Measurements from ENCODE around the gene CMTR1.

CMTR1 gene

DNA sequence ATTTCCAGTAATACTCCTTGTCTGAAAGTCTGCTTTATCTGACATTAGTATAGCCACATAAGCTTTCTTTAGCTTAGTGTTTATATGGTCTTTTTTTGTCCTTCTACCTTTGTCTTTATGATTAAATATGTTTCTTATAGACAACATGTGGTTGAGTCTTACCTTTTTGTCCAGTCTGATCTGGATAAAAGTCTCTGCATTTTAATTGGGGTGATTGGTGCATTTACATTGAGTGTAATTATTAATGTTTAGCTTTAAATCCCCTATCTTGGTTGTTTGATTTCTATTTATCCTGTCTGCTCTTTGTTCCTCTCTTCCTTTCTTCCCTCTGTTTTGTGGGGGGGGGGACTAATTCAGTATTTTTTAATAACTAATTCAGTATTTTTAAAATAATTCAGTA lies 34.7 kb downstream of the CMTR1 start:
- Histone ChIP-seq H3K36me3 (ENCODE audit: control insufficient read depth, insufficient read depth, low read length) (peaks cover 3% of the 10 kb centered on the region), H3K4me3 (ENCODE audit: low read length) (no peak overlapping the region), H3K9me3 (ENCODE audit: control insufficient read depth, low read length) (no peaks in the 10 kb centered on the region), H3K9ac (ENCODE audit: low read length) (no peak overlapping the region), H3K27me3 (ENCODE audit: control insufficient read depth, insufficient read depth, low read length) (no peaks in the 10 kb centered on the region), H3K4me1 (ENCODE audit: control insufficient read depth, insufficient read depth, low read length) (no peaks in the 10 kb centered on the region)

DNA sequence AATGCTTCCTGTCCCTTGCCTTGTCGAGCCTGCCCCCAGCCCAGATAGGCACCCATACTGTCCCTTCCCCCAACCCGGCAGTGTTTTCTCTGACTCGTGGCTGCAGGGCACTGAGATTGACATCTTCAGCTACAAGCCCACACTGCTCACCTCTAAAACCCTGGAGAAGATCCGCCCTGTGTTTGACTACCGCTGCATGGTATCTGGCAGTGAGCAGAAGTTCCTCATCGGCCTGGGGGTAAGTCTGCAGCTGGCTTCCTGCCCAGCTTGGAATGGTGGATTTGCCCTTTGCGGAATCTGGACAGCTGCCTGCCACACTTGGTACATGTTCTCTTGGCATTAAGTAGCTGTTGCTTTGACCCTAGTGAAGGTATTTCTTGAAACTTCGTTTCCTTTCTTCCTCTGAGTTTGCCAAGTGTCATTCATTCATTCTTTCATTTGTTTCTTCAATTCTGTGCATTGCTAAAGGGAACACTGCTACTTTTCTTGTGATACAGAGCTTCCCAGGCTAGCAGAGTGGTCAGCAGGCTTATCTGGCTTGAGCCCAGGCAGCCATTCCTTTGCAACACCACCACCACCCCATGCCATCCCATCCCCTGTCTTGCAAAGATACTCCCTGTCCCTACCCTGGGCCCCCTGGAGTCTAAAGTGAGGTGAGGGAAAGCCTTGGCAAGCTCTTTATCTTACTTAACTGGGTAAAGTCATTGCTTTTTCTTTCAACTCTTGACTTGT lies 40.5 kb downstream of the CMTR1 start:
- no peaks in the 10 kb centered on the region for H3K36me3 ChIP-seq (ENCODE audit: control insufficient read depth, insufficient read depth, low read length)
- no peak overlapping the region for H3K9ac ChIP-seq (ENCODE audit: low read length)
- H3K27me3 ChIP-seq (ENCODE audit: control insufficient read depth, insufficient read depth, low read length) = no peaks in the 10 kb centered on the region
- no peaks in the 10 kb centered on the region for H3K4me1 ChIP-seq (ENCODE audit: control insufficient read depth, insufficient read depth, low read length)
- H3K9me3 ChIP-seq (ENCODE audit: control insufficient read depth, low read length) = no peaks in the 10 kb centered on the region
- no peak overlapping the region for H3K4me3 ChIP-seq (ENCODE audit: low read length)

DNA sequence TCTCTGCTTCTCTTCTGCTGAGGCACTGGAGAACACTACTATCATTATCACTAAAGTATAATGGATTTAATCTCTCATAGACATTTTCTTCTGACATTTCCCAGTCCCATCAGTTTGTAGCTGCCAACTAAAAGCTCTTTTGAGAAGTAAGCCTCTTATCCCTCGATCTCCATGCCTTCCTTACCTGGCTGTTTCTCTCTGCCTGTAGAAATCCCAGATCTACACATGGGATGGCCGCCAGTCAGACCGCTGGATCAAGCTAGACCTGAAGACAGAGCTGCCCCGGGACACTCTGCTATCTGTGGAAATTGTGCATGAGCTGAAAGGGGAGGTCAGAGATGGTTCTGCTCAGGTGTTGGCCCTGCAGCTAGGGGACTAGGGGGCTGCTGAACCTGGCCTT lies 41.3 kb downstream of the CMTR1 start:
- Histone ChIP-seq H3K27me3 (ENCODE audit: control insufficient read depth, insufficient read depth, low read length) (no peaks in the 10 kb centered on the region), H3K9ac (ENCODE audit: low read length) (no peak overlapping the region), H3K9me3 (ENCODE audit: control insufficient read depth, low read length) (no peaks in the 10 kb centered on the region), H3K4me3 (ENCODE audit: low read length) (no peak overlapping the region), H3K36me3 (ENCODE audit: control insufficient read depth, insufficient read depth, low read length) (no peaks in the 10 kb centered on the region), H3K4me1 (ENCODE audit: control insufficient read depth, insufficient read depth, low read length) (no peaks in the 10 kb centered on the region)

DNA sequence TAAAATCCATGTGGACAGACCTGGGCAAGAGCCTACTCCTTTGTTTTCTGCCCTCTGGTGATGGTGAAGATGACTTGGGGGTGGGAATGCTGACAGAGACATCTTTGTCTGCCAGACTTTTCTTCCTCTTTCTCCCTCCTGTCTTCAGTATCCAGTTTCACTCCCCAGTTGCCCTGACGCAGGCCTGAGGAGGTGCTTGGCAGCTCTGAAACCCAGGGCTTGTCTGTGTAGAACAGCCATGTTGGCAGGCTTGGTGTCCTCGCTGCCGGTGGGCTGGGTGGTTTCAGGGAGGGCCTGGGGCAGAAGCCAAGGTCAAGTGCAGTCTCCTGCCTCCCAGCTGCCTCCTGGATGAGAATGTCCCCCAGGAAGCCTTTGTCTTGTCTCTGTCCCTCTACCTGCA lies 44.2 kb downstream of the CMTR1 start:
- no peaks in the 10 kb centered on the region for H3K27me3 ChIP-seq (ENCODE audit: control insufficient read depth, insufficient read depth, low read length)
- H3K4me1 ChIP-seq (ENCODE audit: control insufficient read depth, insufficient read depth, low read length) = no peaks in the 10 kb centered on the region
- H3K9ac ChIP-seq (ENCODE audit: low read length) = no peak overlapping the region
- no peaks in the 10 kb centered on the region for H3K36me3 ChIP-seq (ENCODE audit: control insufficient read depth, insufficient read depth, low read length)
- H3K9me3 ChIP-seq (ENCODE audit: control insufficient read depth, low read length) = no peaks in the 10 kb centered on the region
- H3K4me3 ChIP-seq (ENCODE audit: low read length) = no peak overlapping the region

DNA sequence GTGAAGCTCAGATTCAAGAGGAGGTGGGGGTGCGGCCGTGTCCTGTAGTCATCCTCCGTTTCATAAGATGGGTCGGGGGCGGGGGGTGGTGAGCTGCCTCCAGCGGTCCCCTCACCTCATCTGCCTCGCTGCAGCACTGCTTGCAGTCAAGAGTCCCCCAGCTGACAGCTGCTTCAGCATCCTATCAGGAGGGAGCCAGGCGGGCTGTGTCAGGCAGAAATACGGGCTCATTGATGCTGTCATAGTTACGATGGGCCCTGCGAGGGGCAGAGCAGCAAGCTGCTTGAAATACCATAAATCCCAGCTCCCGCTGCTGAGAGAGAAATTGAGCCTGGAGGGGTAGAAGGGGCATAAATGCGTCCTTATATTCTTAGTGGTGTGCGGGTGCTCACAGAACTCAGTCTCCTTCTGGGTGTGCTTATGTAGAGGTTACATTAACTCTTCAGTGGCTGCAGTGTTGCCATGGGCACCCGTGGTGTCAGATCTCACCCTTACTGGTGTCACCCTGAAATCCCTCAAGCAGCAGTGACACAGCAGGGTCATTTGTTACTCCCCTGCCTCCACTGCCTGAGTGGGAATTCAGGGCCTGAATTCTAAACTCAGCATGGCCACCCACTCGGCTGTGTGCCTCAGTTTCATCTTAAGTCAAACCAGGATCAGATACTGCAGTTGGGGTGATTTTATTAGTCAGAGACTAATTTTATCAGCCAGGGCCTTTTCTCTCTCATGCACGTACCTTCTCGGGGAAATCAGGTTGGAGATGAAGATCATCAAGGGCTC lies 44.8 kb downstream of the CMTR1 start:
- no peak overlapping the region for H3K9ac ChIP-seq (ENCODE audit: low read length)
- no peaks in the 10 kb centered on the region for H3K27me3 ChIP-seq (ENCODE audit: control insufficient read depth, insufficient read depth, low read length)
- H3K9me3 ChIP-seq (ENCODE audit: control insufficient read depth, low read length) = no peaks in the 10 kb centered on the region
- no peaks in the 10 kb centered on the region for H3K4me1 ChIP-seq (ENCODE audit: control insufficient read depth, insufficient read depth, low read length)
- H3K4me3 ChIP-seq (ENCODE audit: low read length) = no peak overlapping the region
- no peaks in the 10 kb centered on the region for H3K36me3 ChIP-seq (ENCODE audit: control insufficient read depth, insufficient read depth, low read length)

DNA sequence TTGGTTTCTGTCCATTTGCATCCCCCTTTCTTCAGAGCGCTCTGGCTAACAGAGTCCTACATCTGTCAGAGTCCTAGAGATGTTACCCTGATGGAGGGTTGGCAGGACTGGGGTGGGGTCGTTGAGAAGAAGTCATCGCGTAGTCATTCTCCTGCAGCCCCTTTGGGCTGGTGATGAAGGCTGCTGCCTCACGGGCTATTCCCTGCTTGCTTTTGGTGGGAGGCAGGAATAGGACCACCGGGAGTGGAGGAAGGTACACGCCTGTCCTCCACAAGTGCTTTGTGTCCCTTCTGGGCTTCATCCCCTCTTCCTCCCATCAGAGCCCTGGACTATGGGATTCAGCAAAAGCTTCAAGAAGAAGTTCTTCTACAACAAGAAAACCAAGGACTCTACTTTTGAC lies 45.8 kb downstream of the CMTR1 start:
- Histone ChIP-seq H3K9me3 (ENCODE audit: control insufficient read depth, low read length) (no peaks in the 10 kb centered on the region), H3K36me3 (ENCODE audit: control insufficient read depth, insufficient read depth, low read length) (no peaks in the 10 kb centered on the region), H3K27me3 (ENCODE audit: control insufficient read depth, insufficient read depth, low read length) (no peaks in the 10 kb centered on the region), H3K9ac (ENCODE audit: low read length) (no peak overlapping the region), H3K4me3 (ENCODE audit: low read length) (no peak overlapping the region), H3K4me1 (ENCODE audit: control insufficient read depth, insufficient read depth, low read length) (no peaks in the 10 kb centered on the region)

DNA sequence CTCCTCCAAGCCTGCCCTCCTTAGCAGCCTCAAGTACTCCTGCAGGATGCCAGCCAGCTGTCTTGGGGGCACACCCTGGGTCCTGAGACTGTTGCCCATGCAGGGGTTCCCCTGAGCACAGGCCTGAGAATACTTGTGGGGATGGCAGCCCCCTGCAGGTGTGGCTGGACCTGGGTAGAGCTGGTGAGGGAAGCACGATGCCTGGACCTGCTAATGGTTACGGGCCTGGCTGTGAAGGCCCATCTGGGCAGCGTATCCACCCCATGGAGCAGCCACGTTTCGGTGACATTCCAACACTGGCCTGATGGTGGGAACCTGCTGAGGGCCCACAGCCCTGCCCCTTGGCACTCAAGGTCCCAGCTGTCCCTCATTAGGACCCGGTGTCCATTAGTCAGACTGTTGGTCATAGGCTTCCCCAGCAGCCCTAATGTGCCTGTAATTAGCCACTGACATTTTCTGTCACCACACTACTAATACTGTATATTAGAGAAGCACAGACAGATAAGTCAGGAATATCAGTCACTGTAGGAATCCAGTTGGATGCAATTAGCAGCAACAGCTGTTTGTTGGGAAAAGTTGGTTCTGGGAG lies 46.3 kb downstream of the CMTR1 start:
- Histone ChIP-seq H3K36me3 (ENCODE audit: control insufficient read depth, insufficient read depth, low read length) (no peaks in the 10 kb centered on the region), H3K4me3 (ENCODE audit: low read length) (no peak overlapping the region), H3K4me1 (ENCODE audit: control insufficient read depth, insufficient read depth, low read length) (no peaks in the 10 kb centered on the region), H3K27me3 (ENCODE audit: control insufficient read depth, insufficient read depth, low read length) (no peaks in the 10 kb centered on the region), H3K9ac (ENCODE audit: low read length) (no peak overlapping the region), H3K9me3 (ENCODE audit: control insufficient read depth, low read length) (no peaks in the 10 kb centered on the region)

DNA sequence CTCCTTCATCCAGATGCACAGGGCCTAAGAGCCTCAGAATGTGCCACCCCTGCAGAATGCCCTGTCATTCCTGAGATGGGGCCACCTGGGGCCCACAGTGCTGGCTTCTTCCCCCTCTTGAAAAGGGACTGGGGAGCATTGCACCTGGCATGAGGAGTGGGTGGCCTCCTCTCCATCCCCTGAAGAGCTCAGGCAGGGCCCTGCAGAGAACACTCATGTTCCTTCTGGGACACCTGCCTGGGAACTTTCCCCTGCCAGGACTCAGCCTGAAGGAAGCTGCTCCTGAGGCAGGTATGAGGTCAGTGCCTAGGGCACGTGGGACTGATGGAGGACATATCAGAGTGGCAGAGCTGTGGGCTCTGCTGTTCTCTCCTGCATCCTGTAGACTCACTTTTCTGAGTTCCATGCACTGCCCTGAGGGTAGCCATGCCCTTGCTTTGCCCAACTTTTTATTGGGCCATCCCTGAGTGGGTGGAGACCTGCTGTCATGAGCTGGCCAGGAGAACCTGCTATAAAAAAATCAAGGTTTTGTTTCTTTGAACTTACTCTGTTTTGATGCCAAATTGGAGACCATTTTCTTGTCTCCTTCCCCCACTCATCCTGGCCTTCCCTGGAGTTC lies 47.2 kb downstream of the CMTR1 start:
- Histone ChIP-seq H3K36me3 (ENCODE audit: control insufficient read depth, insufficient read depth, low read length) (no peaks in the 10 kb centered on the region), H3K4me3 (ENCODE audit: low read length) (no peak overlapping the region), H3K9ac (ENCODE audit: low read length) (no peak overlapping the region), H3K4me1 (ENCODE audit: control insufficient read depth, insufficient read depth, low read length) (no peaks in the 10 kb centered on the region), H3K27me3 (ENCODE audit: control insufficient read depth, insufficient read depth, low read length) (no peaks in the 10 kb centered on the region), H3K9me3 (ENCODE audit: control insufficient read depth, low read length) (no peaks in the 10 kb centered on the region)

DNA sequence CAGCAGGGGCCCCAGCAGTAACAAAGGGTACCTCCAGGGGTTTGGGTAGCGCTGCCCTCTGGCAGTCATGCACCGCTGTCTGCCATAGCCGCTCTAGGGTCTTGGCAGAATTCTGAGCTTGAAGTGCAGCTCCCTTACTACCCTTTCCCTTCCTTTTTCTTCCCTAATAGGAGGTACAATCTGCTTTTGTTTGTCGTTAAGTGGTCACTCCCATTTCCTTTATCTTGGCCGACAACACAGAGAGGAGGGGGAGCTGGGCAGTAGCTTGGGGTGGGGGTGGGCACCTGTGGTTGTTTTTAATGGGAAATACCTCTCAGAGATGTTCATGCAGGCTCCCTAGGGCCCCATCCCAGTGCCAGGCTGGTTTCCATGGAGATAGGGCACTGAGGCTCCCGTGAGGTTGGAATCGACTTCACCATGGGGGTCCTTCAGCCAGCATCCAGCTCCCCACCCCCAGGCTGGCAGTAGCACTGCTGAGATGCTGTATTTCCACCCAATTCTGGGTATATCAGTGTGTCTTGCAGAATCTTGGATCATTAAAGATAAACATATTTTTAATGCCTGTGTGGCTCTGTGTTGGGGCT lies 48.0 kb downstream of the CMTR1 start:
- Histone ChIP-seq H3K36me3 (ENCODE audit: control insufficient read depth, insufficient read depth, low read length) (no peaks in the 10 kb centered on the region), H3K27me3 (ENCODE audit: control insufficient read depth, insufficient read depth, low read length) (no peaks in the 10 kb centered on the region)

DNA sequence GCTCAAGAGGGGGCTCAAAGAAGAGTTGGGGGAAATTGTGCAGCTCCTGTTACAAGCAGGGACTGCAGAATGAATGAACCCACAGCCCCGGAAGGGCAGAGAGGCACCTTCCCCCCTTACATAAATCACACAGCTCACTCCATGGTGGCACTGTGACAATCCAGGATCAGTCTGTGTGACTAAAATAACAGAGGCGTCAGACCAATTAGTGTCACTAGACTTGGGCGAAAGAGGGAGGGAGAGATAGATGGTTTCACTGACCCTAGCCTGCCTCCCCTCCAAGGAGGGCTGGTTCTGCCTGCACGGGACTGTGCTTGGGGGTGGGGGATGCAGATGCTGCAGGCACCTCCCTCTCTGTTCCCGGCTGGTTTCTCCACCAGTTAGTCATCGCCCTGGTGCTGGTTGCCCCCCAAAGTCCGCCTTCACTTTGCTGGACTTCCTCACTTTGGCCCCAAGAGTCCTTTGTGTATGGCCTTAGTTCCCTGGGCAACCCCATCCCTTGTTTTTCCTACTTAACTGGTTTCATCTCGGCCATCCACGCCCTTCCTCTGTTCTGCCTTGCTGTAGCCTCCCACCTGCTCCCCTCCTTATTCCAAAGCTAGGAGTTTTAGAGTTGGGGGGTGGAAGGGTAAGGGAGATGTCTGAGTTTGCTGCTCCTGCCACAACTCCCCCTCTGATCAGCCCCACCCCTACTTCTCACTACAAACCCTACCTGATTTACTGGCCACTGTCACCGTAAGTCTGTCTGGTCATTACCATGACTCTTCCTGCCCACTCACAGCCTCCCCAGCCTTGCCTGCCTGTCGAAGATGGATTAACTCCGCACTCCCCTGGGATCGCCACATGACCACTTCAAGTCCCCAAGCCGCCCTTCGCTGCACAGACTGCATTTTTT lies 48.9 kb downstream of the CMTR1 start:
- no peaks in the 10 kb centered on the region for H3K36me3 ChIP-seq (ENCODE audit: control insufficient read depth, insufficient read depth, low read length)
- H3K27me3 ChIP-seq (ENCODE audit: control insufficient read depth, insufficient read depth, low read length) = no peaks in the 10 kb centered on the region
- H3K9me3 ChIP-seq (ENCODE audit: control insufficient read depth, low read length) = no peaks in the 10 kb centered on the region
- no peak overlapping the region for H3K4me3 ChIP-seq (ENCODE audit: low read length)
- H3K4me1 ChIP-seq (ENCODE audit: control insufficient read depth, insufficient read depth, low read length) = no peaks in the 10 kb centered on the region
- H3K9ac ChIP-seq (ENCODE audit: low read length) = no peak overlapping the region

More for the DNA sequence above, 48.0 kb downstream of the CMTR1 start:
- no peaks in the 10 kb centered on the region for H3K9me3 ChIP-seq (ENCODE audit: control insufficient read depth, low read length)
- no peaks in the 10 kb centered on the region for H3K4me1 ChIP-seq (ENCODE audit: control insufficient read depth, insufficient read depth, low read length)
- H3K4me3 ChIP-seq (ENCODE audit: low read length) = no peak overlapping the region
- no peak overlapping the region for H3K9ac ChIP-seq (ENCODE audit: low read length)

DNA sequence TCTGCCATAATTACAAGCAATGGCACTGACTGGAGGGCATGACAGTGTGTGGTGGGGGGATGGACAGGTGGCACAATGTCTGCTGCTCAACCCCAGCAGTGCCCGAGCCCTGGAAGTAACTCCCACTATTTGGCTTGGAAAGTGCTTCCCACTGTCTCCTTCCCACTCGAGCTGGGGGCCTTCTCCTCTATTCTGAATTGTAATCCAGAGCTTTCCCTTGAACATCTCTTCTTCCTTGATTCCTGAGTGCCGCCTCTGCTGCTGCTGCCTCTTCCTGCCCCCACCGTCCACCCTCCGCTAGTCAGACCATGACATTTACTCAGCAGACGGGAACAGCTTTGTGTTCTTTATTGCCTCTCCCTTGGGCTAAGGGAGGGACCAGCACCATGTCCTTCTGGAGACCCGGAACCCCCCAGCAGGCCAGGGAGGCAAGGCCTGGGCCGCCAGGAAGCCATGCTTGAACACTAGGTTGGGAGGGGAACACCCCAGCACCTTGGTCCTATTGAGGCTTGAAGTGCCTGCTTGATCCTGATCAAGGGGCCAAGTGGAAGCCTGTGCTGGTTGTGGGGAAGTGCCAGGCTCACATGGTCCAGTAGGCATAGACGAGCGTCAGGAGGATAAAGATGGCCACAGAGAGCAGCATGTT lies 49.7 kb downstream of the CMTR1 start:
- no peak overlapping the region for H3K4me3 ChIP-seq (ENCODE audit: low read length)
- no peaks in the 10 kb centered on the region for H3K9me3 ChIP-seq (ENCODE audit: control insufficient read depth, low read length)
- H3K36me3 ChIP-seq (ENCODE audit: control insufficient read depth, insufficient read depth, low read length) = no peaks in the 10 kb centered on the region
- no peaks in the 10 kb centered on the region for H3K4me1 ChIP-seq (ENCODE audit: control insufficient read depth, insufficient read depth, low read length)
- H3K27me3 ChIP-seq (ENCODE audit: control insufficient read depth, insufficient read depth, low read length) = no peaks in the 10 kb centered on the region
- no peak overlapping the region for H3K9ac ChIP-seq (ENCODE audit: low read length)
